Measurements from ENCODE around the gene SLC6A8. TPM values are rescaled to one million over a fixed set of nuclear protein-coding genes. Genes with fewer than 3 reads are reported as not detected.

Gene SLC6A8
- total and polyA plus RNA-seq, 2 of the 4 experiments (the other 2 are of a cell fraction) = 7.2 to 25.5 TPM

- H2AK5ac ChIP-seq (ENCODE audit: low read depth, low read length) = no peak overlapping the region
- no peaks in the 10 kb centered on the region for H3K79me1 ChIP-seq (ENCODE audit: low read depth in 1 of 2, low read length in 2 of 2)
- CTCF ChIA-PET = interaction anchor here (0.6 to 2.5 kb wide), 7 partner anchors 10 to 129 kb away, joined by 3 to 16 read pairs (median 5); no protein-coding TSS in a partner anchor
- intact Hi-C loops (cut with micrococcal nuclease) = loop anchor here (1.0 to 5.0 kb wide), 6 partner anchors 59 to 726 kb away; no protein-coding TSS in a partner anchor
- H3K4ac ChIP-seq (ENCODE audit: low read depth, low read length) = no peak overlapping the region
- no peaks in the 10 kb centered on the region for H3K4me1 ChIP-seq (ENCODE audit: control insufficient read depth, insufficient read depth, low read length)
- no peaks in the 10 kb centered on the region; the same call in 1 of the 2 replicates for H3K9me1 ChIP-seq (ENCODE audit: insufficient read depth, low read length)
- H4K20me1 ChIP-seq (ENCODE audit: insufficient read depth, low read length) = no peaks in the 10 kb centered on the region; the same call in 1 of the 2 replicates
- no peak overlapping the region for H4K5ac ChIP-seq (ENCODE audit: low read depth, low read length)
- DNase-seq (no peak), ATAC-seq (ENCODE audit: low read depth) (no peak)
- H3K36me3 ChIP-seq (ENCODE audit: control insufficient read depth, insufficient read depth, low read length) = no peaks in the 10 kb centered on the region
- no peak overlapping the region for H2AFZ ChIP-seq (replicated peaks; ENCODE audit: low read length, poor library complexity)
- POLR2A ChIA-PET (ENCODE audit: unreplicated experiment) = no interaction called here
- no peak overlapping the region for H3K27ac ChIP-seq (ENCODE audit: insufficient read depth, low read length)
- no peak overlapping the region for H3K9ac ChIP-seq (ENCODE audit: low read depth, low read length)
- TF ChIP-seq RFX5 (IDR thresholded peaks at IDR 0.05; ENCODE audit: low read depth, low read length) (no peak), CHD1 (IDR thresholded peaks at IDR 0.05; ENCODE audit: low read depth, low read length) (no peak), RCOR1 (IDR thresholded peaks at IDR 0.05; ENCODE audit: insufficient replicate concordance, low read length) (no peak), CTCF (conservative IDR thresholded peaks at IDR 0.05; ENCODE audit: low read depth, low read length) (no peak), ELK1 (IDR thresholded peaks at IDR 0.05; ENCODE audit: borderline replicate concordance, low read depth, low read length) (no peak), MXI1 (IDR thresholded peaks at IDR 0.05; ENCODE audit: borderline replicate concordance, low read depth, low read length) (no peak), CEBPB (IDR thresholded peaks at IDR 0.05; ENCODE audit: low read depth, low read length) (no peak), FOS (IDR thresholded peaks at IDR 0.05; ENCODE audit: low read depth, low read length) (no peak), POLR2A (IDR thresholded peaks at IDR 0.05; ENCODE audit: low read depth, low read length) (no peak), NFE2L2 (IDR thresholded peaks at IDR 0.05; ENCODE audit: low read depth, low read length) (no peak)
- H3K23ac ChIP-seq (ENCODE audit: low read depth, low read length) = no peak overlapping the region
- peaks cover 2% of the 10 kb centered on the region for H3K9me3 ChIP-seq (ENCODE audit: control insufficient read depth, insufficient read depth, low read length)
- 29% methylated on average over 1 of the region's 11 CpGs; no CpG with 5 or more reads in 1 of the 2 experiments for WGBS, 2 experiments (ENCODE audit: extremely low coverage in 2 of 2, insufficient read length in 1 of 2)
- no peak overlapping the region for H3K4me2 ChIP-seq (ENCODE audit: low read depth, low read length)
- peaks cover 22% of the 10 kb centered on the region for H3K27me3 ChIP-seq (ENCODE audit: control insufficient read depth, insufficient read depth, low read length)
- in situ Hi-C loops (cut with MboI; ENCODE audit: low sequenced_read_pairs) = loop anchor here (5.0 to 25.0 kb wide), 2 partner anchors 111 to 706 kb away; no protein-coding TSS in a partner anchor
- H2BK15ac ChIP-seq (ENCODE audit: low read depth, low read length) = no peak overlapping the region
- H2BK120ac ChIP-seq (ENCODE audit: low read depth, low read length) = no peak overlapping the region
- no peak overlapping the region for H2AK9ac ChIP-seq (replicated peaks; ENCODE audit: low read depth, low read length, poor library complexity)
- no peak overlapping the region for H3K56ac ChIP-seq (ENCODE audit: extremely low read depth, insufficient read depth, low read length)
- no peak overlapping the region for H3K14ac ChIP-seq (replicated peaks; ENCODE audit: low read depth, low read length)
- H2BK20ac ChIP-seq (ENCODE audit: low read depth, low read length) = no peak overlapping the region
- no TSS peak for BruUV-seq (replicated peaks)
- dilution Hi-C loops (cut with HindIII; ENCODE audit: low sequenced_read_pairs, unreplicated experiment) = no loop called here
- no peak overlapping the region for H2BK5ac ChIP-seq (ENCODE audit: low read depth, low read length, poor library complexity, severe bottlenecking)
- H4K91ac ChIP-seq (ENCODE audit: insufficient read depth, low read depth, low read length) = no peak overlapping the region
- H3K4me3 ChIP-seq (ENCODE audit: insufficient read depth, low read depth, low read length) = no peak overlapping the region
- no peak overlapping the region for H4K8ac ChIP-seq (ENCODE audit: low read depth in 2 of 2, low read length in 2 of 2)
- no peak overlapping the region for H3K18ac ChIP-seq (ENCODE audit: low read depth, low read length)
Measured at GRCh38 chrX:153668423-153669173, 19.1 kb upstream of the SLC6A8 start.
